HG02678 (cell line): Measurements from ENCODE around the gene SLC7A4.
"Not testable (repeated sequence)": the region's sequence is repeated elsewhere in the genome, so short reads cannot be mapped to it uniquely, and the experiment has no call there.

Source experiments
- ATAC-seq: cut with Tn5 transposase; IDR thresholded peaks from one replicate; pipeline ENCODE4 v1.9.1; 2021; ENCODE audit warnings: mild to moderate bottlenecking, moderate library complexity; ENCODE audit not compliant: unreplicated experiment

SLC7A4 gene

GRCh38 chr22:21022955-21023614 is 9.3 kb downstream of the SLC7A4 start:
- ATAC-seq: no peak

- no peak for ATAC-seq
Observed at GRCh38 chr22:21022507-21022906, 9.9 kb downstream of the SLC7A4 start.

- no peak for ATAC-seq
Observed at GRCh38 chr22:21020802-21021429, 11.4 kb downstream of the SLC7A4 start.

- no peak for ATAC-seq
Observed at GRCh38 chr22:21018314-21018713, 14.0 kb downstream of the SLC7A4 start.

GRCh38 chr22:21016644-21017420 is 15.5 kb downstream of the SLC7A4 start:
- ATAC-seq: no peak

- no peak for ATAC-seq
Observed at GRCh38 chr22:21015466-21016006, 16.8 kb downstream of the SLC7A4 start.

GRCh38 chr22:21014726-21015465 is 17.5 kb downstream of the SLC7A4 start, which contains the start of gene P2RX6:
Gene P2RX6 (plus strand): TSS chr22:21015165. CDS start chr22:21015175, 10 bp downstream.
- no peak for ATAC-seq

- ATAC-seq: peak; percentile 88
Observed at GRCh38 chr22:21014202-21014725, 18.1 kb downstream of the SLC7A4 start.

- ATAC-seq: peak; percentile 13
Observed at GRCh38 chr22:21013657-21014201, 18.6 kb downstream of the SLC7A4 start.

GRCh38 chr22:21012446-21013407 is 19.6 kb downstream of the SLC7A4 start:
- no peak for ATAC-seq

- no peak for ATAC-seq
Observed at GRCh38 chr22:21010426-21011113, 21.8 kb downstream of the SLC7A4 start.

GRCh38 chr22:21009638-21010425 is 22.5 kb downstream of the SLC7A4 start:
- ATAC-seq: no peak

- ATAC-seq: not testable (repeated sequence)
Observed at GRCh38 chr22:21009208-21009607, 23.2 kb downstream of the SLC7A4 start.

GRCh38 chr22:21003782-21004181 is 28.6 kb downstream of the SLC7A4 start:
- ATAC-seq: no peak

- peak; percentile 91 for ATAC-seq
Observed at GRCh38 chr22:21001601-21002325, 30.6 kb downstream of the SLC7A4 start, which contains the start of gene THAP7. Gene THAP7 (minus strand): TSS chr22:21002118. CDS start chr22:21001911, 207 bp downstream.

GRCh38 chr22:21000987-21001600 is 31.3 kb downstream of the SLC7A4 start:
- no peak for ATAC-seq
